ENCODE results near the gene PRDM12. TPM values are rescaled to one million over a fixed set of nuclear protein-coding genes. Genes with fewer than 3 reads are reported as not detected.

PRDM12 gene
- polyA plus RNA-seq, 1 of the 3 experiments (the other 2 are of a cell fraction), result 0.08 TPM

DNA sequence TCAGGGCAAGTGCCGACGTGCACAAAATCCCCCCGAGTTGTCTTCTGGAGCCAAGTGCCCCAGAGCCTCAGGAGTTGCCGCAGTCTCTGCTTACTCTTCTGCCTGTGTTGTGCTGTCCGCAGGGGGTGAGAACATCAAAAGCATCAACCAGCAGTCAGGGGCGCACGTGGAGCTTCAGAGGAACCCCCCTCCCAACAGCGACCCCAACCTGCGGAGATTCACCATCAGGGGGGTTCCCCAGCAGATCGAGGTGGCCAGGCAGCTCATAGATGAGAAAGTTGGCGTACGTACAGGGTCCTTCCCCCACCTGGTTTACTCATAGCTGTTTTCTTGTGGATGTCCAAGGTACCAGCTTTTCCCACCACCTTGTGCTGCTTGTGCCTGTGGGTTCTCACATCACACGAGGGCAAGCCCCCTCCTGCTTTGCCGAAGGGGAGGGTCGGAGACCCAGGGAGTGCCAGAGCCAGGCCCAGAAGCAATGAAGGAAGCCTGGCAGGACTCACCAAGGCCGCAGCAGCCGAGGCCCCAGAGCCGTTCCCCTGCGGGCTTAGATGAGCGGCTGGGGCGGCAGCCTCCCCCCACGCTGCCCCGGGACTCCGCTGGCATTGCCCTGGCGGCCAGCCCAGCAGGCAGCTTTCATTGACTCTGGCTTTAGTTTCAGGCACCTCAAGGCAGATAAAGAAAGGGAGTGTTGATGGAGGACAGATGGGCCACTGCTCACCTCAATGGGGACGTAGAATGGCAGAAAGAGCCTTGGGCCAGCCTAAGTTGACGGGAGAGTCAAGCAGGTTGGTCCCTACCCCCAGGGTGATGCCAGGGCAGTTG is 33.7 kb upstream of the PRDM12 start:
- H2AFZ ChIP-seq (ENCODE audit: low read depth), result no peak overlapping the region
- no peaks in the 10 kb centered on the region for H4K20me1 ChIP-seq (ENCODE audit: insufficient read depth)
- no peaks in the 10 kb centered on the region for H3K4me1 ChIP-seq (ENCODE audit: control insufficient read depth in 1 of 2, insufficient read depth in 2 of 2, low read depth in 1 of 2, low read length in 1 of 2)
- H3K9me2 ChIP-seq, result no peaks in the 10 kb centered on the region
- ChIA-PET CTCF (interaction anchor here (0.8 to 1.8 kb wide), 2 partner anchors 21 to 38 kb away, joined by 3 to 5 read pairs; no protein-coding TSS in a partner anchor), POLR2A (no interaction called here)
- H3K79me2 ChIP-seq (ENCODE audit: insufficient read depth), result no peaks in the 10 kb centered on the region
- no peaks in the 10 kb centered on the region for H3K9me3 ChIP-seq
- H3K27ac ChIP-seq (ENCODE audit: low read depth in 2 of 2, low read length in 1 of 2), result no peak overlapping the region; a peak in 1 of 4 replicates
- no peak overlapping the region for H3K4me2 ChIP-seq
- H3K4me3 ChIP-seq (ENCODE audit: low read depth in 2 of 2, low read length in 1 of 2), result no peak overlapping the region
- H3K9ac ChIP-seq, result no peak overlapping the region
- no peaks in the 10 kb centered on the region for H3K27me3 ChIP-seq (ENCODE audit: insufficient read depth)
- H3F3A ChIP-seq (replicated peaks; ENCODE audit: insufficient read depth), result no peaks in the 10 kb centered on the region
- H3K36me3 ChIP-seq (replicated peaks in 1 of 2; ENCODE audit: control insufficient read depth in 1 of 2, insufficient read depth in 2 of 2, low read length in 1 of 2), result peaks cover 14 to 96% of the 10 kb centered on the region in 2 experiments
- TF ChIP-seq SIN3A (IDR thresholded peaks at IDR 0.05; ENCODE audit: borderline replicate concordance, low read depth, low read length) (no peak), SMC3 (IDR thresholded peaks at IDR 0.05; ENCODE audit: low read depth, low read length) (no peak), FOSL2 (IDR thresholded peaks at IDR 0.05; ENCODE audit: borderline replicate concordance, low read depth) (no peak), MAX (IDR thresholded peaks at IDR 0.05; ENCODE audit: low read depth) (no peak), EP300 (IDR thresholded peaks at IDR 0.05; ENCODE audit: borderline replicate concordance in 1 of 2, low read depth in 1 of 2, low read length in 1 of 2) (no peak), GABPA (IDR thresholded peaks at IDR 0.05; ENCODE audit: low read depth) (no peak), NRF1 (IDR thresholded peaks at IDR 0.05; ENCODE audit: low read depth, low read length) (no peak), TEAD4 (IDR thresholded peaks at IDR 0.05; ENCODE audit: borderline replicate concordance, insufficient read depth) (no peak), FOXJ3 (CRISPR knock-in tag; IDR thresholded peaks at IDR 0.05) (no peak), TAF1 (IDR thresholded peaks at IDR 0.05; ENCODE audit: borderline replicate concordance, low read depth, low read length) (no peak), GATA2 (CRISPR knock-in tag; IDR thresholded peaks at IDR 0.05) (no peak), CHD2 (IDR thresholded peaks at IDR 0.05; ENCODE audit: low read length, partially characterized antibody) (no peak), RCOR1 (IDR thresholded peaks at IDR 0.05; ENCODE audit: low read length) (no peak), RXRA (IDR thresholded peaks at IDR 0.05; ENCODE audit: borderline replicate concordance, low read depth) (no peak)
- TF ChIP-seq, protein P1, sequence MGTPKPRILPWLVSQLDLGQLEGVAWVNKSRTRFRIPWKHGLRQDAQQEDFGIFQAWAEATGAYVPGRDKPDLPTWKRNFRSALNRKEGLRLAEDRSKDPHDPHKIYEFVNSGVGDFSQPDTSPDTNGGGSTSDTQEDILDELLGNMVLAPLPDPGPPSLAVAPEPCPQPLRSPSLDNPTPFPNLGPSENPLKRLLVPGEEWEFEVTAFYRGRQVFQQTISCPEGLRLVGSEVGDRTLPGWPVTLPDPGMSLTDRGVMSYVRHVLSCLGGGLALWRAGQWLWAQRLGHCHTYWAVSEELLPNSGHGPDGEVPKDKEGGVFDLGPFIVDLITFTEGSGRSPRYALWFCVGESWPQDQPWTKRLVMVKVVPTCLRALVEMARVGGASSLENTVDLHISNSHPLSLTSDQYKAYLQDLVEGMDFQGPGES (IDR thresholded peaks at IDR 0.05; ENCODE audit: low read depth, low read length), result no peak
- 95% methylated on average over 17 of the region's 27 CpGs for WGBS (ENCODE audit: low lambda C conversion rate)
- no peak for DNase-seq

Measured in SK-N-SH (cell line).